DOHH2 (cell line): ENCODE results near the gene CIAO3.

Experiments used
- H3F3A ChIP-seq: fragments of 200-600 bp; sonication (generic), shearing (Covaris generic); 2 replicates; pipeline ENCODE4 v1.6.0; 2016; ENCODE audit warnings: antibody characterized with exemption, mild to moderate bottlenecking; ENCODE audit not compliant: control insufficient read depth, insufficient read depth
- H3K27ac ChIP-seq: fragments of 200-600 bp; sonication (generic); 2 replicates; pipeline ENCODE4 v1.5.1; 2014; ENCODE audit warnings: low read depth, mild to moderate bottlenecking, low read length, moderate library complexity
- H3K27me3 ChIP-seq: fragments of 200-600 bp; sonication (generic); 2 replicates; pipeline ENCODE4 v1.6.1; 2014; ENCODE audit warnings: mild to moderate bottlenecking, low read length, mixed read lengths; ENCODE audit not compliant: control insufficient read depth
- H3K36me3 ChIP-seq: fragments of 200-600 bp; sonication (generic); 2 replicates; pipeline ENCODE4 v1.6.1; 2014; ENCODE audit warnings: mild to moderate bottlenecking, low read length, moderate library complexity, mixed read lengths; ENCODE audit not compliant: control insufficient read depth
- H3K4me1 ChIP-seq: fragments of 200-600 bp; sonication (generic); 2 replicates; pipeline ENCODE4 v1.6.1; 2014; ENCODE audit warnings: mild to moderate bottlenecking, low read length, mixed read lengths; ENCODE audit not compliant: control insufficient read depth
- H3K4me2 ChIP-seq: fragments of 200-600 bp; sonication (generic); 2 replicates; pipeline ENCODE4 v1.6.0; 2014; ENCODE audit warnings: mild to moderate bottlenecking, low read length, moderate library complexity
- H3K4me3 ChIP-seq: fragments of 200-600 bp; sonication (generic); 2 replicates; pipeline ENCODE4 v1.5.1; 2014; ENCODE audit warnings: mild to moderate bottlenecking, low read length, mixed read lengths
- H3K79me2 ChIP-seq: fragments of 200-600 bp; sonication (generic); 2 replicates; pipeline ENCODE4 v1.6.1; 2014; ENCODE audit warnings: mild to moderate bottlenecking, low read length, mixed read lengths; ENCODE audit not compliant: control insufficient read depth
- H3K9me2 ChIP-seq: fragments of 200-600 bp; sonication (generic); replicated peaks from 2 replicates; pipeline ENCODE4 v1.6.1; 2014; ENCODE audit warnings: mild to moderate bottlenecking, low read length, mixed read lengths; ENCODE audit not compliant: control insufficient read depth
- H3K9me3 ChIP-seq: fragments of 200-600 bp; sonication (generic); 2 replicates; pipeline ENCODE4 v1.6.1; 2014; ENCODE audit warnings: antibody characterized with exemption, low read length, mixed read lengths; ENCODE audit not compliant: control insufficient read depth, insufficient read depth
- H4K20me1 ChIP-seq: fragments of 200-600 bp; sonication (generic); 2 replicates; pipeline ENCODE4 v1.6.0; 2014; ENCODE audit warnings: low read depth, mild to moderate bottlenecking, antibody characterized with exemption, low read length, moderate library complexity; ENCODE audit not compliant: control insufficient read depth, insufficient read depth
- CTCF ChIP-seq: fragments of 200-600 bp; sonication (generic); IDR thresholded peaks from one replicate; pipeline ENCODE4 v1.5.1; 2014; ENCODE audit warnings: antibody characterized with exemption, mild to moderate bottlenecking, low read depth, low read length; ENCODE audit not compliant: poor library complexity, severe bottlenecking
- EZH2phosphoT487 ChIP-seq: fragments of 200-600 bp; sonication (generic); IDR thresholded peaks from 2 replicates; pipeline ENCODE4 v1.6.1; 2017; ENCODE audit warnings: borderline replicate concordance, mild to moderate bottlenecking, antibody characterized with exemption, low read length, moderate library complexity, mixed read lengths

The CIAO3 gene

DNA sequence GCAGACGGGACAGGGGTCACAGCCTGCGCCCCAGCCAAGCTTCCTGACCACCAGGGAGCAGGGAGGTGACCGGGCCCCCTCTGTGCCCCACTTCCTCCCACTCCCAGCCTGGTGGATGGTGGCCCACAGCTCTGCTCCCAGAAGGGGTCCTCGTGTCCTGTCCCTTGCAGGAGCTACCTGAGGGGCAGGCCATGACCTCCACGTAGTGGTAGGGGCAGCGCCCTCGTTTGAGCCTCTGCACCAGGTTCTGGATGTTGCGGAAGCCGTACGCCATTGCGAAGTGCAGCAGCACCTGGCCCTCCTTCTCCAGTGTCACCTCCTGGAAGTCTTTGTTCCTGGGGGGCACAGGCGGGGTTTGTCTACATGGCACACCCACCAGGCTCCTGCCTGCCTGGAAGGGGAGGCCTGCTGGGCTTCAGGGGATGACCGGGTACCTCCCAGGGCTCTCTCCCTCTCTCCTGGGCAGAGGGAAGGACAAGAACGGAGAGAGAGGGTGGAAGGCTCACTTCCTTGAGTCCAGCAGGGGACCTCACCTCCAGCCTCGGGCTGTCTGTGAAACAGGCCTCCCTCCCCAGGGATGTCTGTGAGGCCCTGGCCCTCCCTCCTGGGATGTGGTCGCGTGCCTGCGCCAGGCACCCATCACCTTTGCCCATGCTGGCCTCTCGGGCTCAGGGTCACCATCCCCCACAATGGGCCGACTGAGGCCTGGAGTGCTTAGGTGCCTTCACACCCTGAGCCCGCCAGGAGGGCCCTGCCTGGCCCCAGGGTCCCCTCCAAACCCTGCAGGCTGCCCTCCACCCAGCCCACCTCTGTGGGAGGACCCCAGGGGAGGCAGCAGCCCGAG lies 9.9 kb downstream of the CIAO3 start:
- Histone ChIP-seq H3K4me3 (no peak overlapping the region), H3K4me1 (peaks cover 56% of the 10 kb centered on the region), H3K9me3 (no peaks in the 10 kb centered on the region), H3K9me2 (no peaks in the 10 kb centered on the region), H3K4me2 (no peak overlapping the region), H3K27ac (peak overlapping the region; percentile 56), H3K36me3 (peaks cover 68% of the 10 kb centered on the region), H4K20me1 (no peaks in the 10 kb centered on the region), H3F3A (peaks cover 5% of the 10 kb centered on the region; the same call in 1 of the 2 replicates), H3K27me3 (no peaks in the 10 kb centered on the region), H3K79me2 (peaks cover 11% of the 10 kb centered on the region)
- no peak for TF ChIP-seq CTCF
- TF ChIP-seq EZH2phosphoT487: no peak

GRCh38 chr16:729768-730665 lies 10.8 kb downstream of the CIAO3 start:
- Histone ChIP-seq H4K20me1 (no peaks in the 10 kb centered on the region), H3K27me3 (no peaks in the 10 kb centered on the region), H3K4me2 (no peak overlapping the region), H3K79me2 (peaks cover 2% of the 10 kb centered on the region; the same call in 1 of the 2 replicates), H3K4me3 (no peak overlapping the region), H3K9me2 (no peaks in the 10 kb centered on the region), H3K4me1 (peaks cover 52% of the 10 kb centered on the region), H3F3A (peaks cover 7% of the 10 kb centered on the region; the same call in 1 of the 2 replicates), H3K36me3 (peaks cover 60% of the 10 kb centered on the region), H3K9me3 (no peaks in the 10 kb centered on the region), H3K27ac (no peak overlapping the region)
- TF ChIP-seq EZH2phosphoT487 (no peak), CTCF (no peak)

DNA sequence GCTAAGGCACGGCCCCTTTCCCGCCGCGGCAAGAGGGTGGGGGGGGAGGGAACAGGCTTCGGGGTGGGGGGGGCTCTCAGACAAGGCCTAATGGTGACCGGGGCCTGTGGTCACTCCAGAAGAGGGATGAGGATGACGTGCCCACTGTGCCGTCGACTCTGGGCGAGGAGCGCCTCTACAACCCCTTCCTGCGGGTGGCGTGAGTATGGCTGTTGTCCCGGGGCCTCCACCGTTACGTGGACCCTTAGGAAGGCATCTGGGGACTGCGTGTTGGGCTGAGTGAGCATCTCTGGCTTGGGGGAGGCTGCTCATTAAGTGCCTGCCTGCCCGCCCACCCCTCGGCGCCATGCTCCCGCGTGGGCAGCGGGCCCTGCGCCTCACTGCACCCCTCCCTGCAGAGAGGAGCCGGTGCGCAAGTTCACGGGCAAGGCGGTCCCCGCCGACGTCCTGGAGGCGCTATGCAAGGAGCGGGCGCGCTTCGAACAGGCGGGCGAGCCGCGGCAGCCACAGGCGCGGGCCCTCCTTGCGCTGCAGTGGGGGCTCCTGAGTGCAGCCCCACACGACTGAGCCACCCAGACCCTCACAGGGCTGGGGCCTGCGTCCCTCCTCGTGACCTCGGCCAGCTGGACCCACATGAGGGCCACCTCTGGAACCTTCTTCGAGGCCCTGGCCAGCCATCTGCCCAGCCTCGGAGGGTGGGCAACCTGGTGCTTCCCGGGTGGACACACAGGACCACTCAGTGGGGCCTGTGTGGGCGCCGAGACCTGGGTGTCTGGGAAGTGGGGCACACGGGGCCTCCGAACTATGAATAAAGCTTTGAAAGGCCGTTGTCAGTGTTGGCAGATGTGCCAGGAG lies 11.7 kb downstream of the CIAO3 start:
- Histone ChIP-seq H3K27me3 (no peaks in the 10 kb centered on the region), H4K20me1 (no peaks in the 10 kb centered on the region), H3K4me3 (peak overlapping the region; percentile 85), H3K4me2 (peak overlapping the region; percentile 85), H3K36me3 (peaks cover 51% of the 10 kb centered on the region), H3K4me1 (peaks cover 56% of the 10 kb centered on the region), H3K27ac (peak overlapping the region; percentile 72), H3K9me3 (no peaks in the 10 kb centered on the region), H3K79me2 (0 out of 2 replicates have a peak, but pooled peaks cover 2% of the 10 kb centered on the region), H3F3A (peaks cover 7% of the 10 kb centered on the region; the same call in 1 of the 2 replicates), H3K9me2 (no peaks in the 10 kb centered on the region)
- TF ChIP-seq EZH2phosphoT487 (no peak), CTCF (no peak)
